NCI-H1930 (cell line): ENCODE results near the gene ELOVL6.
"Not testable (repeated sequence)": the region's sequence is repeated elsewhere in the genome, so short reads cannot be mapped to it uniquely, and the experiment has no call there.

ENCODE experiments used
- DNase-seq, 2 experiments: peaks; one replicate each; lab custom pipeline; 2025; lab: John Stamatoyannopoulos, UW

ELOVL6 gene, protein sequence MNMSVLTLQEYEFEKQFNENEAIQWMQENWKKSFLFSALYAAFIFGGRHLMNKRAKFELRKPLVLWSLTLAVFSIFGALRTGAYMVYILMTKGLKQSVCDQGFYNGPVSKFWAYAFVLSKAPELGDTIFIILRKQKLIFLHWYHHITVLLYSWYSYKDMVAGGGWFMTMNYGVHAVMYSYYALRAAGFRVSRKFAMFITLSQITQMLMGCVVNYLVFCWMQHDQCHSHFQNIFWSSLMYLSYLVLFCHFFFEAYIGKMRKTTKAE

GRCh38 chr4:110198435-110199416 is at the start of gene ELOVL6:
Gene ELOVL6 (minus strand): TSS chr4:110198615. CDS start chr4:110198335, 280 bp downstream.
- peak; percentile 52 to 69 for DNase-seq

DNA sequence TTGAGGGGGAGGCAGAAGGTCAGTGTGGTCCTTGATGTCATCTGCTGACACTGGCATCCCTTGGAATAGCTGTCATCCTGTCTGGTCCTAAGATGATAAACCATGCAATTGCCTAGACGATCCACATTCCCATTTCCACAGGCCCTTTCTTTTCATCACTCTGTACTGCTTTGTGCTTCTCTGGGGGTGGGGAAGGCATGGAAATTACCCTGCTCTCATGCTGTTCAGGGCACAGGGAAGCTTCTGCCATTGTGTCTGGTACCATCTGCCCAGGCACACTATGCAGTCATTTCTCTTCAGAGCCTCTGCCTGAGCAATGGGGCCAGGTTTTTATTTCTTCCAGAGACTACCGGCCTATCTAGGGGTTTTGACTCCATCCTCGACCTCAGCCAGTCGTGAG is 49.7 kb upstream of the ELOVL6 start:
- no peak for DNase-seq

GRCh38 chr4:110247591-110247990 is 49.2 kb upstream of the ELOVL6 start:
- no peak for DNase-seq

DNA sequence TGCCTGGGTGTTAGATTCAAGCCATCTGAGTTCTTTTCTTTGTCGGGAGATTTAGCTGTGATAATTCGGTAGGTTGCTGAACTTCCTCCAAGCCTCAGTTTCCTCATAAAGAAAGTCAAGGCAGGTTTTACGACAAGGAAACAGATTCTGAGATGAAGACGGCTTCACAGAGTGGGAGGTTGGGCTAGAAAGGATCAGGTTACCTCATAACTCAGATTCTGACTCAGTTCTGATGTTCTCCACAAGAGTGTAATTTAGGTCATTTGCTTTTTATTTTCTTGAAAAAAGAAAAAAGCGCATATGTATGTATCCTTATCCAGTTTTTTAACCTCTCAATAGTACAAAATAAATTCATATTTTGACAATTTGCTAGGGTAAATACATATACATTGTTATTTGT is 47.2 kb upstream of the ELOVL6 start:
- no peak for DNase-seq

DNA sequence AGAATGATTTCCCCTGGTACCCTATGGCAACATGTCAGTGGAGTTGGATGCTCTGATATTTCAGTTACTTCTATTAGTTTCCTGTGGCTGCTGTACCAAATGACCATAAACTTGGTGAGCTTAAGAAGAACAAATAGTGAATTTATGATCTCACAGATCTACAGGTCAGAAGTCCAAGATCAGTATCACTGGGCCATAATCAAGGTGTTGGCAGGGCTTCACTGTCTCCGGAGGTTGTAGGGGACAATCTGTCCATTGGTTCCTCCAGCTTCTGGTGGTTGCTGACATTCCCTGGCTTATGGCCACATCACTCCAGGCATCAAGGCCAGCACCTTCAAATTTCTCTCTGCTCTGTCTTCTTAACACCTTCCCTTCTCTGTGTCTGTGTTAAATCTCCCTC is 37.9 kb upstream of the ELOVL6 start:
- no peak for DNase-seq

DNA sequence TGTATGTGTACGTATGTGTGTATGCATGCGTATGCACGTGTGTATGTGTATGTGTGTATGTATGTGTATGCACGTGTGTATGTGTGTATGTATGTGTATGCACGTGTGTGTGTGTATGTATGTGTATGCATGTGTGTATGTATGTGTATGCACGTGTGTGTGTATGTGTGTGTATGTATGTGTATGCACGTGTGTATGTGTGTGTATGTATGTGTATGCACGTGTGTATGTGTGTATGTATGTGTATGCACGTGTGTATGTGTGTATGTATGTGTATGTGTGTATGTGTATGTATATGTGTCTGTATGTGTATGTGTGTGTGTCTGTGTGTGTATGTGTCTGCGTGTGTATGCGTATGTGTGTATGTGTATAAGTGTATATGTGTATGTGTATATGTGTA is 35.2 kb upstream of the ELOVL6 start:
- DNase-seq, result not testable (repeated sequence)

- DNase-seq, result no peak
Observed at GRCh38 chr4:110231869-110232268, 33.5 kb upstream of the ELOVL6 start.

- DNase-seq, result no peak
Observed at GRCh38 chr4:110229266-110229665, 30.9 kb upstream of the ELOVL6 start.

GRCh38 chr4:110224812-110225211 is 26.4 kb upstream of the ELOVL6 start:
- DNase-seq, result no peak

- DNase-seq, result no peak
Observed at GRCh38 chr4:110224142-110224541, 25.7 kb upstream of the ELOVL6 start.

DNA sequence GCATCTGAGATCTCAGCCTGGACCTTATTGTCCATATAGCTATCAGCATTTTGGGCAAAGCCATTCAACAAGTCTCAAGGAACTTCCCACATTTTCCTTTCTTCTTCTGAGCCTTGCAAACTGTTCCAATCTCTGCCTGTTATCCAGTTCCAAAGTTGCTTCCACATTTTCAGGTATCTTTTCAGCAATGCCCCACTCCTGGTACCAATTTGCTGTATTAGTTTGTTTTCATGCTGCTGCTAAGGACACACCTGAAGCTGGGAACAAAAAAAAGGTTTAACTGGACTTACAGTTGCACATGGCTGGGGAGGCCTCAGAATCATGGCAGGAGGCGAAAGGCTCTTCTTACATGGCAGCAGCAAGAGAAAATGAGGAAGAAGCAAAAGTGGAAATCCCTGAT is 20.5 kb upstream of the ELOVL6 start:
- DNase-seq, result not testable (repeated sequence)

DNA sequence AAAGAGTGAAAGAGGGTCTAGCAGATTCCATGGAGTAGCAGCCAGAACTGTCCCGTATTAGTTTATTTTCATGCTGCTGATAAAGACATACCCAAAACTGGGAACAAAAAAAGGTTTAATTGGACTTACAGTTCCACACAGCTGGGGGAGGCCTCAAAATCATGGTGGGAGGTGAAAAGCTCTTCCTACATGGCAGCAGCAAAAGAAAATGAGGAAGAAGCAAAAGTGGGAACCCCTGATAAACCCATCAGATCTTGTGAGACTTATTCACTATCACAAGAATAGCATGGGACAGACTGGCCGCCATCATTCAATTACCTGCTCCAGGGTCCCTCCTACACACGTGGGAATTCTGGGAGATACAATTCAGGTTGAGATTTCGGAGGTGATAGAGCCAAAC is 18.8 kb upstream of the ELOVL6 start:
- not testable (repeated sequence) for DNase-seq

GRCh38 chr4:110216129-110216528 is 17.7 kb upstream of the ELOVL6 start:
- no peak for DNase-seq

GRCh38 chr4:110211770-110212061 is 13.3 kb upstream of the ELOVL6 start:
- no peak for DNase-seq

- no peak for DNase-seq
Observed at GRCh38 chr4:110211007-110211769, 12.8 kb upstream of the ELOVL6 start.

- DNase-seq, result no peak
Observed at GRCh38 chr4:110208419-110208818, 10.0 kb upstream of the ELOVL6 start.

DNA sequence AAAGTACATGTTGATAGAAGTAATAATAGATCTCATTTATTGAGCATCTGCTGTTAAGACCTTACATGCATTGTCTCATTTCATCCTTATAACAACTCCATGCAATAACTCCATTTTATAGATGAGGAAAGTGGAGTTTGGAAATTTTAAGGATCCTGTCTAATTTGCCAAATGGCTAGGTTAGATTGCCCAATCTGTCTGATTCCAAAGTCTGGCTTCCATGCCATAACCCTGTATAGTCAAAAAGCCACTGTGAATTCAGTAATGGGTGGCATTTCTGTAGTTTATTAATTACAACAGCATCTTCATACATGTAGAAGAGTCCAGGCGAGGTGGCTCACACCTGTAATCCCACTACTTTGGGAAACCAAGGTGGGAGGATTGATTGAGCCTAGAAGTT is 8.8 kb upstream of the ELOVL6 start:
- DNase-seq, result no peak

DNA sequence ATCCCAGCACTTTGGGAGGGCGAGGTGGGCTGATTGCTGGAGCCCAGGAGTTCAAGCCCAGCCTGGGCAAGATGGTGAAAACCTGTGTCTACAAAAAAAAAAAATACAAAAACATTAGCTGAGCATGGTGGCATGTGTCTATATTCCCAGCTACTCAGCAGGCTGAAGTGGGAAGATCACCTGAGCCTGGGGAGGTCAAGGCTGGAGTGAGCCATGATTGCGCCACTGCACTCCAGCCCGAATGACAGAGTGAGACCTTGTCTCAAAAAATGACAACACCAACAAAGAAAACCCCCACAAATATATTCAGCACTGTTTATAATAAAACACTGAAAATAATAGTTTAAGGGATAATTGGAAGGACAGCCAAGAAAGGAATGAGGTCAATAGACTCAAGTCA is 3.6 kb upstream of the ELOVL6 start:
- DNase-seq, result no peak

GRCh38 chr4:110201502-110201901 is 3.1 kb upstream of the ELOVL6 start:
- no peak for DNase-seq

- DNase-seq, result no peak
Observed at GRCh38 chr4:110200689-110201088, 2.3 kb upstream of the ELOVL6 start.

DNA sequence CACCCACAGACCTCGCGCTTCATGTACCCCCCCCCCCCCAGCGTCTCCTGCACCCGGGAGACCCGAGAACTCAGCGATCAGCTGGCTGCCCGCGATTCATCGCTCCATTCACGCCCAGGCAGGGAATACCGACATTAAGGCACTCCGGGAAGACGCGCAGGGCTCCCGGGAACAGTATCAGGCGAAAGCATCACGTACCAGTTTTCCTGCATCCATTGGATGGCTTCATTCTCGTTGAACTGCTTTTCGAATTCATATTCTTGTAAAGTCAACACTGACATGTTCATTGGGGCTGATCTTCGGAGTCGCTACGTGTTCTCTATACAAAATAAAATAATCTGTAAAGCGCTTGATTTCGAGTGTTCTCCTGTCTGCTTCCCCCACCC is 373 bp downstream of the ELOVL6 start:
- DNase-seq, result no peak

- no peak for DNase-seq
Observed at GRCh38 chr4:110197529-110198042, 829 bp downstream of the ELOVL6 start.
